Measurements from ENCODE around the gene CAB39L. TPM values are rescaled to one million over a fixed set of nuclear protein-coding genes. Genes with fewer than 3 reads are reported as not detected.
"Not testable (repeated sequence)": the region's sequence is repeated elsewhere in the genome, so short reads cannot be mapped to it uniquely, and the experiment has no call there.

The CAB39L gene
- total RNA-seq, 1 donor from 2014 or later: 18.8 TPM

- peak; percentile 62 for DNase-seq
- intact Hi-C loops (cut with micrococcal nuclease): loop anchor here (5.0 to 10.0 kb wide), 2 partner anchors 131 to 304 kb away; no protein-coding TSS in a partner anchor
- ATAC-seq: peak; percentile 31
These were observed 140.2 kb downstream of the CAB39L start for GRCh38 chr13:49303533-49304252.

- ATAC-seq: no peak
- DNase-seq: no peak
- intact Hi-C loops (cut with micrococcal nuclease): loop anchor here (5.0 to 10.0 kb wide), 2 partner anchors 132 to 304 kb away; no protein-coding TSS in a partner anchor
These were observed 141.0 kb downstream of the CAB39L start for GRCh38 chr13:49302817-49303216.

GRCh38 chr13:49302222-49302621 lies 141.6 kb downstream of the CAB39L start:
- intact Hi-C loops (cut with micrococcal nuclease): loop anchor here (5.0 to 10.0 kb wide), 2 partner anchors 133 to 305 kb away; no protein-coding TSS in a partner anchor
- no peak for DNase-seq

DNA sequence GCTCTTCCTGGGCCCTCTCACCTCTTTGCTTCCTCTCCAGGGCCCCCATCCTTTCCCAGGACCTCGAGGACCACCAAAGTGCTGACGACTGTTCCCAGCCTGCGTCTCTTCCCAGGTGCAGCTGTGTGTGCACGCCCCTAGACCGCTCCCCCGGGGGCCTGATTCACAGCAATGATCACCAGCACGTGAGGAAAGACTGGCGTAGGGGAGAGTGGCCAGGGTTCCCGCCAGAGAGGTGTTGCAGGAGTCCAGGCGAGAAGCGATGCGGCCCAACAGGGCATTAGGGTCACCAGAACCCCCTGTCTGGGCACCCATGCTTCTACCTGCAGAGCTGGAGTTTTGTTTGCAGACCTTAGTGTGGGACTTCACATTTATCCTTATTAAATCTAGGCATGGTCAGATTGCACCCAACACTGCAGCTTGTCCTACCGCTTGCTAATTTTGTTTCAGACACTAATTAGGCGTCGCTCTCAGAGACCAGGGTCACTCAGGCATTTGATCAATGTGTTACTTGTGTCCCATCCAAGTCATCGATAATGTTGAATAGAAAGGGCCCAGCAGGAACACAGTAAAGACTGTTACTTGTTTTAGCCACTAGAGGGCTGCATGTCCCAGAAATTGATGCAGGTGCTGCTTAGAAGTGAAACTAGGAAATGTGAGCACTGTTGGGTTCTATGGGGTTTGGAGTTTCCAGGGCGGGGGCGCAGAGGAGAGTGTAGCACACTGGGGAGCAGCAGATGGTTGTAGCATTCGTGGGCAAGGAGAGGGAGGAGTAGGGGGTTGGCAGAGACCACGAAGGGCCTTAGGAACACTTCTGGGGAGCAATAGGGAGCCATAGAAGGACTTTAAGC lies 142.9 kb downstream of the CAB39L start:
- DNase-seq (peak; percentile 50), ATAC-seq (peak; percentile 69)
- intact Hi-C loops (cut with micrococcal nuclease): loop anchor here (5.0 to 10.0 kb wide), 2 partner anchors 134 to 306 kb away; no protein-coding TSS in a partner anchor

More at GRCh38 chr13:49302222-49302621, 141.6 kb downstream of the CAB39L start:
- peak; percentile 5 for ATAC-seq

- no peak for DNase-seq
- intact Hi-C loops (cut with micrococcal nuclease): loop anchor here (5.0 to 10.0 kb wide), 2 partner anchors 135 to 307 kb away; no protein-coding TSS in a partner anchor
These were observed 143.6 kb downstream of the CAB39L start for GRCh38 chr13:49300276-49300675.

GRCh38 chr13:49298903-49299605 lies 144.8 kb downstream of the CAB39L start:
- intact Hi-C loops (cut with micrococcal nuclease): no loop called here
- DNase-seq: no peak
- ATAC-seq: no peak

More at GRCh38 chr13:49300276-49300675, 143.6 kb downstream of the CAB39L start:
- ATAC-seq: no peak

DNA sequence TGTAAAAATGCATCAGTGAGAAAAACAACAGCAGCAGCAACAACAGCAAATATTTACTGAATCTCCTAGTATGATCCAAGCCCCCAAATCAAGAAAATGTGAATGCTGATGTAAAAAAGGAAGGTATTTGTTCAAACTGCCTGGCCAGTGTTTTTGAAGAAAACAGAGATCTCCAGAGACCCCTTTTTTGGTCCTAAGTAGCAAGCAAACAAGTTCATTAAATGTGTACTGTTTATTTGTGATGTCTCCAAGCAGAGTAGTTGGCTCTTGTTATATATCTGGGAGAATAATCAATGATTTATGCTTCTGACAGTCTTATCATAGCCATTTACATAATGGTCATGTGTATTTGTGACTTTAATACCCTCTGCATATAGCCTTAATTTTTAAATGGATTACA lies 145.4 kb downstream of the CAB39L start:
- DNase-seq (no peak), ATAC-seq (no peak)
- intact Hi-C loops (cut with micrococcal nuclease): no loop called here

GRCh38 chr13:49297338-49297737 lies 146.5 kb downstream of the CAB39L start:
- ATAC-seq (no peak), DNase-seq (no peak)
- intact Hi-C loops (cut with micrococcal nuclease): no loop called here

DNA sequence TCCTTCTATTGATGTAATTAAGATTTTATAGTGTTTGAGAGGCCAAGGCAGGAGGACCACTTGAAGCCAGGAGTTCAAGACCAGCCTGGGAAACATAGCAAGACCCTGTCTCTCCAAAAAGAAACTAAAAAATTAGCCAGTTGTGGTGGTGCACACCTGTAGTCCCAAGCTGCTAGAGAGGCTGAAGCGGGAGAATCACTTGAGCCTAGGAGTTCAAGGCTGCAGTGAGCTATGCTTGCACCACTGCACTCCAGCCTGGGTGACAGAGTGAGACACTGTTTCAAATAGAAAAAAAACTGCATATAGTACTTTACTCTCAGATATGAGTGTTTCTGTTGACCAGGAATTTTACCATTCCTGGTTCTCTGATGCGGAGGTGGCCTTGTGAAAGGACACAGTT lies 147.2 kb downstream of the CAB39L start:
- intact Hi-C loops (cut with micrococcal nuclease): no loop called here
- DNase-seq (no peak), ATAC-seq (no peak)

DNA sequence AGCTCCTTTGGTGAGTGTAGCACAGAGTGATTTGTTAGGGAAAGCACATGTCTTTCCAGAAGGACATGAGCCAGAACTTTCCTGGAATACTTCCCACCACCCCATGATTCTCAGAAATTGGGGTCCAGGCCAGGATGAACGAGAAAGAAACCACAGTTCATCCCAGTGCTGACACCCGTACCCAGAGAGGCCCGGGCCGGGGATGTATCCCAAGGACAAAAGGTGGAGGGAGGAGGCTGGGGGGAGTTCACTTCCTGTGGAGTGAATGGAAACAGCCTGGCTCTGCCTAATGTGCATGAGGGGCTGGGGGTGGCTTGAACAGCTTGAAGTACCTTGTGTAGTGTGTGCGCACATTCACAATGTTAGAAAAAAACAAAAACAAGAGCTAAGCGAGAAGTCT lies 148.6 kb downstream of the CAB39L start:
- no peak for DNase-seq

GRCh38 chr13:49294723-49295122 lies 149.1 kb downstream of the CAB39L start:
- DNase-seq; ATAC-seq; intact Hi-C loops (cut with micrococcal nuclease): not testable (repeated sequence)

More for the DNA sequence above, 148.6 kb downstream of the CAB39L start:
- intact Hi-C loops (cut with micrococcal nuclease): no loop called here
- no peak for ATAC-seq

- peak; percentile 65 for DNase-seq
- intact Hi-C loops (cut with micrococcal nuclease): no loop called here
- ATAC-seq: peak; percentile 73
These were observed 150.9 kb downstream of the CAB39L start for GRCh38 chr13:49292742-49293486.

DNA sequence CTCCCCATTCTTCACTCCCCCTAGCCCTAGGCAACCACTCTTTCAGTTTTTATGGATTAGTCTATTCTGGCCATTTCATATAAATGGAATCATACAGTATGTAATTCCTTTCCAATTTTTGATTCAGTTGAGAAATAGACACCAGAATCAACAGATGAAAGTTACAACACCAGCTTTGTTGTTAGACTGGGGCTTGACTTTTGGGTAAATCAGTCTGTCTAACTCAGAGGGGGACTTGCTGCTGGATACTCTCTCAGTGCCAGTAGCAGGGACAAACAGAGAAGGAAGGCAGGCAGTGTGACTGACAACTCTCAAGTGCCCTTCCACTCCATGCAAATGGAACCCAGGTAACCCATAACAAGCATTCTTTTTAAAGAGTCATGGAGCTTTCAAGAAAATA lies 155.4 kb downstream of the CAB39L start:
- no peak for DNase-seq
- ATAC-seq: no peak
- intact Hi-C loops (cut with micrococcal nuclease): no loop called here

DNA sequence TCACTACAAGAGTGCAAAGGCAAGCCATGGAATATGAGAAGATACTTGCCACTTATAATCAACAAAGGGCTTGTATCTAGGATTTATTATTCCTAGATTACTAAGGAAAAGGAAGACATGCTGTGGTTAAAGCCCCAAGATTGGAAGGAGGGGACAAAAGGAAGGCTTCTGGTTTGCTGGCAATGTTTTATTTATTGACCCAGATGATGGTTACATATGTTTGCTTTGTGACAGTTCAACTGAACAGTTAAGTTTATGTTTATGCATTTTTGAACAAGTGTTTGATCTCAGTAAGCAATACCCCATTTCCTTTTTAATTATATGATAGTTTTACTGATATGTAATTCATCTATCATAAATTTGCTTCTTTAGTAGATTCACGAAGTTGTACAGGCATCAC lies 155.9 kb downstream of the CAB39L start:
- no peak for ATAC-seq
- no peak for DNase-seq
- intact Hi-C loops (cut with micrococcal nuclease): no loop called here

DNA sequence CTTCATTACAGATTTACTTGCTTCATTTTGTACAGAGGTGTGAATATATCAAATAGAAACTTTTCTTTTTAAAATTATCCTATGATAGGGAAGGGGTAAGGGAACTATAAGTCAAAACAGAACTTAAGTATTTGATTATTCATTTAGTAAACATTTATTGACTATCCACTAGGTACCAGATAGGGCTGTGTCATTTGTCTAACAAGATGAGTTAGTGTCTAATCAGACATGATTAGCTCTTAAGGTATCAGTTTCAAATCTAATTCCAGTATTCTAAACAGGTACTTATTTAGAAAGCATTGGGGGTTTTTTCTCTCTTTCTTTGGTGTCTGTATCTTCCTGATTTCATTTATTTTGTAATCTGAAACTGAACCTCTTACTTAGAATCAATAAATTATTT lies 164.0 kb downstream of the CAB39L start:
- no peak for DNase-seq
- intact Hi-C loops (cut with micrococcal nuclease): no loop called here
- no peak for ATAC-seq

DNA sequence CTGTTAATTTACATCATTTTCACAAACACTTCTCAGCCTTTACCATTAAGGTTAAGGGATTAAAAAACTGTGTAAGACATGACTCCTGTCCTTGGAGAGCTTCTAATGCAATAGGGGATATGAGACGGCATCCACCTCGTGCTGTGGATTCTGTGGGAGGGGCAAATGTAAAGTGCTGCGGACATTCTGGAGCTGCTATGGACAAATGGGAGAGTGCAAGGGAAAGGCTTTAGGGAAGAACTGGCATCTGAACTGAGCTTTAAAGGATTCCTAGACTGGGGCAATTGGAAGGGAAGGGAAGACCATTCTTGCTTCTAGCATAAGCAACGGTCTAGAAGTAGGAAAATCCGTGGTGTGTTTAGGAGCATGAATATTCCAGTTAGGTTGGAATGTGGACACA lies 164.8 kb downstream of the CAB39L start:
- intact Hi-C loops (cut with micrococcal nuclease): no loop called here
- ATAC-seq (no peak), DNase-seq (no peak)

DNA sequence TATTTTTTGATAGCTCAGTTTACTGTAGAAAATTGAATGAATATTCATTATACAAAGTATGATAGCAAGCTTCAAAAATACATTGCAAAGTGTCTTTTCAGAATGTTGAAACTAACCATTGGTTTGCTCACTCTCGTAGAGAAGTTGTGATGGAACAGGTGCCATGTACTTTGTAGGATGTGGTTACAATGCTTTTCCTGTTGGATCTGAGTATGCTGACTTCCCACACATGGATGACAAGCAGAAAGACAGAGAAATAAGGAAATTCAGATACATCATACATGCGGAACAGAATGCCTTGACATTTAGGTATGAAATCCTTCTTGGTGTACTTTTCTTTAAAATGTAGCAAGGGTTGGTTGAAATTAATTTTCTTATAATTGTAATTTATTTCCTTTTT lies 165.7 kb downstream of the CAB39L start:
- intact Hi-C loops (cut with micrococcal nuclease): no loop called here
- DNase-seq: no peak
- no peak for ATAC-seq

DNA sequence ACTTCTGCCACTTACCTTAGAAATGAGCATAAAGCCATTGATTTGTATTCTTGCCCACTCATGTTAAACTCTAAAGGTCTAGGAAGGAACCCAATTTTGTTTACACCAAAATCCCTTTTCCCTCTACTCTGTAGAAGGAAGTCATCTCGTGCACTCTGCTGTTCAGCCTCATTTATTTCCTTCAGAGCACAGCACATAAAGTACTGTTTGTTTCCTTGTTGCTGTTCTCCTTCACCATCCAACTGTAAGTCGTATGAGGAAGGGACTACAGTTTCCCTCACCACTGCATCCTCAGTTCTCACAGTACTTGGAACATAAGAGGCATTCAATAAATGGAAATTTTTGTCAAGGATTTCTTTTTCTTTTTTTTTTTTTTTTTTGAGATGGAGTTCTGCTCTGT lies 171.6 kb downstream of the CAB39L start:
- intact Hi-C loops (cut with micrococcal nuclease): no loop called here
- DNase-seq (no peak), ATAC-seq (peak; percentile 24)

DNA sequence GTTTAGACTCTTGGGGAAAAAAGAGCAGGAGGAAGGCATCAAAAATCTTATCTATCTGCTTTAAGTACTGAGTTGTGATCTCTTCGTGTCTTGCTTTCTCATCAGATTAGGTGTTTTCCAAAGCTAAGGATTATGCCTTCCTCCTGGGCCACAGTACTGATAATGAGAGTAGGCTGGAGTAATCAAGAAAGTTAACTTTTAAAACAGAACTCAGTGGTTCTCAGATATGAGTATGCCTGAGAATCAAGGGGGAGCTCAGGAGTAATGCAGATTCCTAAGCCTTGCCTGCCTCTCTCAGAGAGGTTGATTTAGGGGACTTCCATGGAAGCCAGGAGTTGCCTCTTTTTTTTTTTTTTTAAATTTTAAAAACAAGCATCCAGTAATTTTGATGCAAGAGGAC lies 172.6 kb downstream of the CAB39L start:
- DNase-seq (no peak), ATAC-seq (no peak)
- intact Hi-C loops (cut with micrococcal nuclease): no loop called here
